T-helper 1 cell treated with Interleukin-12 subunit alpha and Interleukin-12 subunit beta and Interleukin-4 antibody, amounts not matched to agents 30 μg/mL and 1 μg/mL, for 36 hours (primary cell): Measurements from ENCODE around the gene CYTH2.
"Not testable (repeated sequence)": the region's sequence is repeated elsewhere in the genome, so short reads cannot be mapped to it uniquely, and the experiment has no call there.

ENCODE experiments used
- H3K27ac Mint-ChIP-seq: one replicate; pipeline ENCODE4 v1.8.0; 2021; ENCODE audit warnings: mild to moderate bottlenecking, mixed read lengths
- H3K27me3 Mint-ChIP-seq: one replicate; pipeline ENCODE4 v1.8.0; 2021; ENCODE audit warnings: low read depth, mixed read lengths
- H3K36me3 Mint-ChIP-seq: one replicate; pipeline ENCODE4 v1.8.0; 2021; ENCODE audit warnings: low read depth, mixed read lengths
- H3K4me1 Mint-ChIP-seq: one replicate; pipeline ENCODE4 v1.8.0; 2021; ENCODE audit warnings: low read depth, mixed read lengths
- H3K4me3 Mint-ChIP-seq: one replicate; pipeline ENCODE4 v1.8.0; 2021; ENCODE audit warnings: mild to moderate bottlenecking, moderate library complexity, mixed read lengths
- H3K9me3 Mint-ChIP-seq: one replicate; pipeline ENCODE4 v1.8.0; 2021; ENCODE audit warnings: mixed read lengths

The CYTH2 gene

GRCh38 chr19:48478339-48479256, 9.4 kb downstream of the CYTH2 start:
- Mint-ChIP-seq H3K27ac (no peak overlapping the region), H3K4me3 (no peak overlapping the region), H3K27me3 (no peaks in the 10 kb centered on the region), H3K9me3 (no peaks in the 10 kb centered on the region), H3K4me1 (peaks cover 15% of the 10 kb centered on the region), H3K36me3 (peaks cover 16% of the 10 kb centered on the region)

GRCh38 chr19:48479686-48480085, 10.5 kb downstream of the CYTH2 start:
- Mint-ChIP-seq H3K36me3 (peaks cover 15% of the 10 kb centered on the region), H3K9me3 (no peaks in the 10 kb centered on the region), H3K4me1 (peaks cover 13% of the 10 kb centered on the region), H3K4me3 (peak overlapping the region; percentile 63), H3K27me3 (no peaks in the 10 kb centered on the region), H3K27ac (no peak overlapping the region)

- Mint-ChIP-seq H3K27me3 (no peaks in the 10 kb centered on the region), H3K4me3 (peak overlapping the region; percentile 80), H3K27ac (peak overlapping the region; percentile 82), H3K36me3 (peaks cover 14% of the 10 kb centered on the region), H3K9me3 (no peaks in the 10 kb centered on the region), H3K4me1 (peaks cover 13% of the 10 kb centered on the region)
These were observed 11.0 kb downstream of the CYTH2 start for GRCh38 chr19:48480183-48480557.

GRCh38 chr19:48480558-48481500, 11.7 kb downstream of the CYTH2 start:
- H3K36me3 Mint-ChIP-seq: peaks cover 10% of the 10 kb centered on the region
- peak overlapping the region; percentile 82 for H3K27ac Mint-ChIP-seq
- H3K4me1 Mint-ChIP-seq: peaks cover 13% of the 10 kb centered on the region
- H3K27me3 Mint-ChIP-seq: no peaks in the 10 kb centered on the region
- H3K4me3 Mint-ChIP-seq: peak overlapping the region; percentile 80
- H3K9me3 Mint-ChIP-seq: no peaks in the 10 kb centered on the region

- Mint-ChIP-seq H3K36me3 (peaks cover 10% of the 10 kb centered on the region), H3K27me3 (no peaks in the 10 kb centered on the region), H3K4me3 (no peak overlapping the region), H3K9me3 (no peaks in the 10 kb centered on the region), H3K4me1 (peaks cover 13% of the 10 kb centered on the region), H3K27ac (peak overlapping the region; percentile 45)
These were observed 12.9 kb downstream of the CYTH2 start for GRCh38 chr19:48481846-48482639.

- peak overlapping the region; percentile 19 for H3K27ac Mint-ChIP-seq
- H3K4me1 Mint-ChIP-seq: peaks cover 13% of the 10 kb centered on the region
- no peaks in the 10 kb centered on the region for H3K27me3 Mint-ChIP-seq
- no peak overlapping the region for H3K4me3 Mint-ChIP-seq
- H3K36me3 Mint-ChIP-seq: peaks cover 10% of the 10 kb centered on the region
- no peaks in the 10 kb centered on the region for H3K9me3 Mint-ChIP-seq
These were observed 14.1 kb downstream of the CYTH2 start for GRCh38 chr19:48483301-48483700.

GRCh38 chr19:48484247-48484893, 15.2 kb downstream of the CYTH2 start:
- peaks cover 11% of the 10 kb centered on the region for H3K4me1 Mint-ChIP-seq

GRCh38 chr19:48484931-48485612, 15.9 kb downstream of the CYTH2 start:
- no peaks in the 10 kb centered on the region for H3K9me3 Mint-ChIP-seq
- peaks cover 4% of the 10 kb centered on the region for H3K36me3 Mint-ChIP-seq
- peaks cover 6% of the 10 kb centered on the region for H3K27me3 Mint-ChIP-seq
- no peak overlapping the region for H3K4me3 Mint-ChIP-seq
- no peak overlapping the region for H3K27ac Mint-ChIP-seq
- H3K4me1 Mint-ChIP-seq: peaks cover 12% of the 10 kb centered on the region

More at GRCh38 chr19:48484247-48484893, 15.2 kb downstream of the CYTH2 start:
- no peak overlapping the region for H3K27ac Mint-ChIP-seq
- H3K36me3 Mint-ChIP-seq: peaks cover 6% of the 10 kb centered on the region
- H3K4me3 Mint-ChIP-seq: no peak overlapping the region
- H3K27me3 Mint-ChIP-seq: no peaks in the 10 kb centered on the region
- no peaks in the 10 kb centered on the region for H3K9me3 Mint-ChIP-seq

GRCh38 chr19:48486706-48487105, 17.5 kb downstream of the CYTH2 start:
- H3K36me3 Mint-ChIP-seq: not testable (repeated sequence)

GRCh38 chr19:48487544-48487943, 18.4 kb downstream of the CYTH2 start:
- H3K36me3 Mint-ChIP-seq: no peaks in the 10 kb centered on the region

More at GRCh38 chr19:48486706-48487105, 17.5 kb downstream of the CYTH2 start:
- Mint-ChIP-seq H3K4me1 (peaks cover 13% of the 10 kb centered on the region), H3K27me3 (peaks cover 18% of the 10 kb centered on the region)
- H3K27ac Mint-ChIP-seq, H3K4me3 Mint-ChIP-seq, H3K9me3 Mint-ChIP-seq: not testable (repeated sequence)

GRCh38 chr19:48487948-48488347, 18.8 kb downstream of the CYTH2 start:
- H3K27me3 Mint-ChIP-seq: peaks cover 30% of the 10 kb centered on the region
- peaks cover 21% of the 10 kb centered on the region for H3K4me1 Mint-ChIP-seq
- H3K9me3 Mint-ChIP-seq: no peaks in the 10 kb centered on the region
- peaks cover 2% of the 10 kb centered on the region for H3K36me3 Mint-ChIP-seq
- H3K27ac Mint-ChIP-seq: no peak overlapping the region
- no peak overlapping the region for H3K4me3 Mint-ChIP-seq

More at GRCh38 chr19:48487544-48487943, 18.4 kb downstream of the CYTH2 start:
- peaks cover 17% of the 10 kb centered on the region for H3K4me1 Mint-ChIP-seq
- H3K27ac Mint-ChIP-seq: no peak overlapping the region
- H3K9me3 Mint-ChIP-seq: no peaks in the 10 kb centered on the region
- peaks cover 26% of the 10 kb centered on the region for H3K27me3 Mint-ChIP-seq
- H3K4me3 Mint-ChIP-seq: no peak overlapping the region

GRCh38 chr19:48488478-48488877, 19.3 kb downstream of the CYTH2 start:
- not testable (repeated sequence) for H3K36me3 Mint-ChIP-seq, H3K4me3 Mint-ChIP-seq, H3K9me3 Mint-ChIP-seq, H3K27ac Mint-ChIP-seq
- peaks cover 31% of the 10 kb centered on the region for H3K27me3 Mint-ChIP-seq
- peaks cover 23% of the 10 kb centered on the region for H3K4me1 Mint-ChIP-seq

- H3K27ac Mint-ChIP-seq: no peak overlapping the region
- peaks cover 2% of the 10 kb centered on the region for H3K36me3 Mint-ChIP-seq
- peaks cover 37% of the 10 kb centered on the region for H3K27me3 Mint-ChIP-seq
- H3K9me3 Mint-ChIP-seq: no peaks in the 10 kb centered on the region
- H3K4me3 Mint-ChIP-seq: no peak overlapping the region
- peaks cover 24% of the 10 kb centered on the region for H3K4me1 Mint-ChIP-seq
These were observed 20.5 kb downstream of the CYTH2 start for GRCh38 chr19:48489608-48490216.
